ENCODE data around the gene MED10. TPM values are rescaled to one million over a fixed set of nuclear protein-coding genes. Genes with fewer than 3 reads are reported as not detected.

Gene MED10
- total RNA-seq, 3 donors from 2014 or later (not counting 1 experiment from before 2014, with no cell fraction given): 64.4 to 68.5 (median 64.5) TPM

GRCh38 chr5:6418679-6419276 is 40.4 kb upstream of the MED10 start:
- DNase-seq (no peak), ATAC-seq (no peak)
- H3K27ac ChIP-seq (ENCODE audit: low read length): no peak overlapping the region
- no peak for TF ChIP-seq CTCF (IDR thresholded peaks at IDR 0.05)
- H3K36me3 ChIP-seq (ENCODE audit: control insufficient read depth, insufficient read depth, low read length): no peaks in the 10 kb centered on the region
- Mint-ChIP-seq H3K4me1 (no peaks in the 10 kb centered on the region), H3K4me3 (no peak overlapping the region), H3K27me3 (ENCODE audit: low read depth in 2 of 2) (peaks cover 10 to 18% of the 10 kb centered on the region in 2 donors), H3K36me3 (no peaks in the 10 kb centered on the region), H3K27ac (no peak overlapping the region), H3K9me3 (no peaks in the 10 kb centered on the region)
- H3K9me3 ChIP-seq (ENCODE audit: control insufficient read depth, insufficient read depth, low read length): no peaks in the 10 kb centered on the region
- peaks cover 2% of the 10 kb centered on the region for H3K27me3 ChIP-seq (ENCODE audit: control insufficient read depth, insufficient read depth, low read length)
- H3K4me1 ChIP-seq (ENCODE audit: control insufficient read depth, insufficient read depth, low read length): no peaks in the 10 kb centered on the region
- intact Hi-C loops (cut with micrococcal nuclease): no loop called here
- H3K4me3 ChIP-seq (ENCODE audit: low read length): no peak overlapping the region
- WGBS (ENCODE audit: insufficient coverage): 90% methylated on average over 2 of the region's 3 CpGs

GRCh38 chr5:6417657-6418056 is 39.3 kb upstream of the MED10 start:
- H3K27ac Mint-ChIP-seq: no peak overlapping the region
- intact Hi-C loops (cut with micrococcal nuclease): no loop called here

GRCh38 chr5:6412811-6413210 is 34.5 kb upstream of the MED10 start:
- Mint-ChIP-seq H3K9me3 (no peaks in the 10 kb centered on the region), H3K27me3 (ENCODE audit: low read depth in 2 of 2) (peaks cover 7 to 13% of the 10 kb centered on the region in 2 donors), H3K4me3 (no peak overlapping the region), H3K36me3 (no peaks in the 10 kb centered on the region), H3K27ac (no peak overlapping the region), H3K4me1 (no peaks in the 10 kb centered on the region)
- DNase-seq (no peak), ATAC-seq (no peak)
- Histone ChIP-seq H3K36me3 (ENCODE audit: control insufficient read depth, insufficient read depth, low read length) (no peaks in the 10 kb centered on the region), H3K27ac (ENCODE audit: low read length) (no peak overlapping the region), H3K4me3 (ENCODE audit: low read length) (no peak overlapping the region), H3K4me1 (ENCODE audit: control insufficient read depth, insufficient read depth, low read length) (no peaks in the 10 kb centered on the region), H3K27me3 (ENCODE audit: control insufficient read depth, insufficient read depth, low read length) (peaks cover 3% of the 10 kb centered on the region), H3K9me3 (ENCODE audit: control insufficient read depth, insufficient read depth, low read length) (no peaks in the 10 kb centered on the region)
- 85% methylated on average over 4 of the region's 4 CpGs for WGBS (ENCODE audit: insufficient coverage)
- TF ChIP-seq CTCF (IDR thresholded peaks at IDR 0.05): no peak
- intact Hi-C loops (cut with micrococcal nuclease): no loop called here

More at GRCh38 chr5:6417657-6418056, 39.3 kb upstream of the MED10 start:
- no peaks in the 10 kb centered on the region for H3K4me1 ChIP-seq (ENCODE audit: control insufficient read depth, insufficient read depth, low read length)
- DNase-seq (no peak), ATAC-seq (no peak)
- 94% methylated on average over 10 of the region's 10 CpGs for WGBS (ENCODE audit: insufficient coverage)
- peaks cover 3% of the 10 kb centered on the region for H3K27me3 ChIP-seq (ENCODE audit: control insufficient read depth, insufficient read depth, low read length)
- H3K4me3 Mint-ChIP-seq: no peak overlapping the region
- H3K27ac ChIP-seq (ENCODE audit: low read length): no peak overlapping the region
- no peak for TF ChIP-seq CTCF (IDR thresholded peaks at IDR 0.05)
- no peaks in the 10 kb centered on the region for H3K9me3 ChIP-seq (ENCODE audit: control insufficient read depth, insufficient read depth, low read length)
- H3K4me3 ChIP-seq (ENCODE audit: low read length): no peak overlapping the region
- no peaks in the 10 kb centered on the region for H3K36me3 Mint-ChIP-seq
- H3K27me3 Mint-ChIP-seq (ENCODE audit: low read depth in 2 of 2): peaks cover 10 to 18% of the 10 kb centered on the region in 2 donors
- H3K4me1 Mint-ChIP-seq: no peaks in the 10 kb centered on the region
- no peaks in the 10 kb centered on the region for H3K36me3 ChIP-seq (ENCODE audit: control insufficient read depth, insufficient read depth, low read length)
- no peaks in the 10 kb centered on the region for H3K9me3 Mint-ChIP-seq

GRCh38 chr5:6411141-6411540 is 32.8 kb upstream of the MED10 start:
- intact Hi-C loops (cut with micrococcal nuclease): no loop called here
- DNase-seq (no peak), ATAC-seq (no peak)
- H3K4me1 Mint-ChIP-seq: no peaks in the 10 kb centered on the region
- Histone ChIP-seq H3K36me3 (ENCODE audit: control insufficient read depth, insufficient read depth, low read length) (no peaks in the 10 kb centered on the region), H3K27me3 (ENCODE audit: control insufficient read depth, insufficient read depth, low read length) (peaks cover 3% of the 10 kb centered on the region), H3K9me3 (ENCODE audit: control insufficient read depth, insufficient read depth, low read length) (no peaks in the 10 kb centered on the region), H3K4me3 (ENCODE audit: low read length) (no peak overlapping the region), H3K27ac (ENCODE audit: low read length) (no peak overlapping the region), H3K4me1 (ENCODE audit: control insufficient read depth, insufficient read depth, low read length) (no peaks in the 10 kb centered on the region)
- H3K27me3 Mint-ChIP-seq (ENCODE audit: low read depth in 2 of 2): peaks cover 12 to 23% of the 10 kb centered on the region in 2 donors
- 95% methylated on average over 15 of the region's 15 CpGs for WGBS (ENCODE audit: insufficient coverage)
- no peak overlapping the region for H3K27ac Mint-ChIP-seq
- H3K36me3 Mint-ChIP-seq: no peaks in the 10 kb centered on the region
- no peaks in the 10 kb centered on the region for H3K9me3 Mint-ChIP-seq
- no peak for TF ChIP-seq CTCF (IDR thresholded peaks at IDR 0.05)
- H3K4me3 Mint-ChIP-seq: no peak overlapping the region

Measured in natural killer cell (primary cell).